Testis (tissue), 3 donors: ENCODE data around the gene NDST4. TPM values are rescaled to one million over a fixed set of nuclear protein-coding genes. Genes with fewer than 3 reads are reported as not detected.

ENCODE experiments used
- DNase-seq: peaks from one replicate; pipeline ENCODE4 v3.0.0-alpha.2; 2019
- H3K27ac ChIP-seq, 2 donors: fragments of 200-600 bp; sonication (generic); one replicate each; pipeline ENCODE4 v1.5.1; 2019
- H3K27me3 ChIP-seq: fragments of 200-600 bp; sonication (generic); one replicate; pipeline ENCODE4 v1.5.1; 2019
- H3K36me3 ChIP-seq: fragments of 200-600 bp; sonication (generic); one replicate; pipeline ENCODE4 v1.5.1; 2017; ENCODE audit warnings: low read depth; ENCODE audit errors: missing control alignments
- H3K4me1 ChIP-seq: fragments of 200-600 bp; sonication (generic); one replicate; pipeline ENCODE4 v1.5.1; 2019
- H3K4me3 ChIP-seq, 2 donors: fragments of 200-600 bp; sonication (generic); one replicate each; pipeline ENCODE4 v1.5.1; 2017 to 2019
- H3K9me3 ChIP-seq: fragments of 200-600 bp; sonication (generic); one replicate; pipeline ENCODE4 v1.5.1; 2017
- CTCF ChIP-seq, 3 experiments: fragments of 450-650 bp in 2 of 3; fragments of 200-600 bp in 1 of 3; sonication (generic) in 1 of 3; IDR thresholded peaks; one replicate each; pipeline ENCODE4 v1.5.1; 2016 to 2019; ENCODE audit warnings: antibody characterized with exemption in 3 of 3, mild to moderate bottlenecking in 2 of 3, moderate library complexity in 1 of 3
- POLR2A ChIP-seq: fragments of 450-650 bp; IDR thresholded peaks from one replicate; pipeline ENCODE4 v1.6.1; 2017; ENCODE audit warnings: antibody characterized with exemption, mild to moderate bottlenecking, moderate library complexity
- WGBS, 2 donors: methylation state at CpG; one replicate each; pipeline ENCODE4 v1.1.5; 2018; 5-methylcytosine and 5-hydroxymethylcytosine counted together
- intact Hi-C: fragments of 100-400 bp; cut with DNase I; formaldehyde crosslinking; loops from one replicate; pipeline ENCODE4 v1.15.1; 2023; ENCODE audit warnings: low total_unique reads
- polyA plus RNA-seq: library from polyadenylated mRNA; stranded (reverse); fragments of 350-450 nt; fragmentation: Illumina TruSeq; extraction: RNeasy Lipid Tissue Mini Kit (QIAGEN cat#74804); gene quantifications from one replicate; pipeline ENCODE4 v1.2.3, GENCODE V29; 2014; ENCODE audit warnings: low read depth, low replicate concordance; ENCODE audit not compliant: insufficient read depth
- total RNA-seq, 2 donors: library from RNA; depleted of rRNA; stranded (reverse); fragments of >200 nt; gene quantifications; one replicate each; pipeline ENCODE4 v1.2.3, GENCODE V29; 2016

Gene NDST4
- total and polyA plus RNA-seq, 3 donors from 2014 or later: 0.41 to 0.99 (median 0.55) TPM

- no peaks in the 10 kb centered on the region for H3K9me3 ChIP-seq
- H3K4me1 ChIP-seq: no peaks in the 10 kb centered on the region
- no peak overlapping the region for H3K4me3 ChIP-seq
- TF ChIP-seq CTCF (IDR thresholded peaks at IDR 0.05) (no peak), POLR2A (no peak)
- intact Hi-C loops: no loop called here
- H3K27ac ChIP-seq: no peak overlapping the region
- no peaks in the 10 kb centered on the region for H3K36me3 ChIP-seq
- H3K27me3 ChIP-seq: no peaks in the 10 kb centered on the region
- DNase-seq: no peak
- WGBS, 2 donors: 70 to 78% methylated on average over 3 of the region's 3 CpGs
Observed at GRCh38 chr4:115042496-115042895, 70.9 kb downstream of the NDST4 start.

- DNase-seq: no peak
- intact Hi-C loops: no loop called here
Observed at GRCh38 chr4:115030281-115030680, 83.1 kb downstream of the NDST4 start.

DNA sequence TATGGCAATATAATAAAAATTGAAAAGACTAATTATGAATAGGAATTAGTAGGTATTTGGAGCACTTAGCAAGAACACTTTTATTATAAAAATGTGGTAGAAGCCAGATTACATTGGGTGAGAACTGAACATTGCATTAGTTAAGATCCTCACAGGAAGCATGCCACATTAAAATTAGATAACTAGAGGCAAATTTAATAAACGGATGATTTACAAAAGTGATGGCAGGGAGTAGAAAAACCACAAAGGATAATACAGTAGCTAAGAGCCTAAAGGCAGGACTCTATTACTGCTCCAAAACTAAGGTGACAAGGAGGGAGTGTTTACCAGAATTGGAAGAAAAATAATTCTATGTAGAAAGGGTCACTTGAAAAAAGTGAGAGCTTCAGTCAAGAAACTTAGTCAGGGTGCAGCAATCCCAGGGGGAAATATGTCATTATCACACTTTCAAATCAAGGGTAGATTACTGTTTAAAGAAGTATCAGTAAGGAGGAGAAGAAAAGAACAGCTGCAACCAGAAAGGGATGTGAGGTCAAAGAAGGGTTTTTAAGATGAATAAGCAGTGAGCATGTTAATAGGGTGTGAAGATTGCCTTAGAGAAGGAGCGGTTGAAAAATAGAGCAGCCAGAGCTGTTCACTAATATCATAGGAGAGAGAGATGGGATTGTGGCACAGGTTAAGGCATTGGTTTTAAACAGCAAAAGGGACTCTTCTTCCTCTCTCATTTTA, 84.6 kb downstream of the NDST4 start:
- Histone ChIP-seq H3K36me3 (no peaks in the 10 kb centered on the region), H3K9me3 (no peaks in the 10 kb centered on the region), H3K27me3 (no peaks in the 10 kb centered on the region), H3K4me3 (no peak overlapping the region), H3K27ac (no peak overlapping the region), H3K4me1 (no peaks in the 10 kb centered on the region)
- no peak for DNase-seq
- 88 to 91% methylated on average over 2 of the region's 2 CpGs for WGBS, 2 donors
- intact Hi-C loops: no loop called here
- no peak for TF ChIP-seq POLR2A
- no peak for TF ChIP-seq CTCF (IDR thresholded peaks at IDR 0.05)

More at GRCh38 chr4:115030281-115030680, 83.1 kb downstream of the NDST4 start:
- no peak overlapping the region for H3K4me3 ChIP-seq
- no peaks in the 10 kb centered on the region for H3K36me3 ChIP-seq
- no peak for TF ChIP-seq CTCF (IDR thresholded peaks at IDR 0.05)
- TF ChIP-seq POLR2A: no peak
- no peaks in the 10 kb centered on the region for H3K27me3 ChIP-seq
- no peak overlapping the region for H3K27ac ChIP-seq
- H3K9me3 ChIP-seq: no peaks in the 10 kb centered on the region
- H3K4me1 ChIP-seq: no peaks in the 10 kb centered on the region

- Histone ChIP-seq H3K9me3 (no peaks in the 10 kb centered on the region), H3K27me3 (no peaks in the 10 kb centered on the region), H3K36me3 (no peaks in the 10 kb centered on the region), H3K4me3 (no peak overlapping the region), H3K27ac (no peak overlapping the region), H3K4me1 (no peaks in the 10 kb centered on the region)
- WGBS, 2 donors: 81 to 91% methylated on average over 1 of the region's 1 CpG
- intact Hi-C loops: no loop called here
- no peak for DNase-seq
- TF ChIP-seq CTCF (IDR thresholded peaks at IDR 0.05) (no peak), POLR2A (no peak)
Observed at GRCh38 chr4:114999880-115000279, 113.5 kb downstream of the NDST4 start.

GRCh38 chr4:114998316-114998715, 115.1 kb downstream of the NDST4 start:
- DNase-seq: no peak
- no peaks in the 10 kb centered on the region for H3K36me3 ChIP-seq
- intact Hi-C loops: no loop called here

More at GRCh38 chr4:114998316-114998715, 115.1 kb downstream of the NDST4 start:
- Histone ChIP-seq H3K9me3 (no peaks in the 10 kb centered on the region), H3K4me3 (no peak overlapping the region), H3K27me3 (no peaks in the 10 kb centered on the region), H3K27ac (no peak overlapping the region), H3K4me1 (no peaks in the 10 kb centered on the region)
- no peak for TF ChIP-seq CTCF (IDR thresholded peaks at IDR 0.05)
